Occipital lobe (tissue), 2 donors: Measurements from ENCODE around the gene HJV. TPM values are rescaled to one million over a fixed set of nuclear protein-coding genes. Genes with fewer than 3 reads are reported as not detected.
A peak's percentile ranks its signal among the peaks of the same experiment; 100 is the strongest.
"Not testable (repeated sequence)": the region's sequence is repeated elsewhere in the genome, so short reads cannot be mapped to it uniquely, and the experiment has no call there.

Source experiments
- DNase-seq: peaks from one replicate; lab custom pipeline; 2025; lab: John Stamatoyannopoulos, UW
- total RNA-seq: library from RNA; depleted of rRNA; stranded (reverse); fragments of >200 nt; gene quantifications from one replicate; pipeline ENCODE4 v1.2.3, GENCODE V29; 2014

Gene HJV
- total RNA-seq = not detected

GRCh38 chr1:146021622-146022402 is at the start of gene HJV:
Gene HJV (minus strand): TSS chr1:146021735. CDS start chr1:146020231, 1,504 bp downstream.
- no peak for DNase-seq

GRCh38 chr1:146059148-146059547 is 37.6 kb upstream of the HJV start:
- not testable (repeated sequence) for DNase-seq

- peak; percentile 90 for DNase-seq
Measured at GRCh38 chr1:146051852-146052676, 30.5 kb upstream of the HJV start.

GRCh38 chr1:146051452-146051851 is 29.9 kb upstream of the HJV start:
- no peak for DNase-seq

GRCh38 chr1:146050652-146050963 is 29.1 kb upstream of the HJV start:
- DNase-seq = not testable (repeated sequence)

- DNase-seq = not testable (repeated sequence)
Measured at GRCh38 chr1:146049866-146050651, 28.5 kb upstream of the HJV start.

- DNase-seq = no peak
Measured at GRCh38 chr1:146049436-146049835, 27.9 kb upstream of the HJV start.

- DNase-seq = not testable (repeated sequence)
Measured at GRCh38 chr1:146048514-146049115, 27.1 kb upstream of the HJV start.

GRCh38 chr1:146046664-146047063 is 25.1 kb upstream of the HJV start:
- DNase-seq = no peak

- no peak for DNase-seq
Measured at GRCh38 chr1:146039844-146040194, 18.3 kb upstream of the HJV start.

- DNase-seq = peak; percentile 59
Measured at GRCh38 chr1:146036965-146037646, 15.6 kb upstream of the HJV start.

GRCh38 chr1:146036241-146036964 is 14.9 kb upstream of the HJV start:
- DNase-seq = no peak

GRCh38 chr1:146035048-146035423 is 13.5 kb upstream of the HJV start:
- no peak for DNase-seq

- no peak for DNase-seq
Measured at GRCh38 chr1:146032631-146033219, 11.2 kb upstream of the HJV start.

- DNase-seq = no peak
Measured at GRCh38 chr1:146031476-146031875, 9.9 kb upstream of the HJV start.

- DNase-seq = no peak
Measured at GRCh38 chr1:146029117-146029516, 7.6 kb upstream of the HJV start.

- not testable (repeated sequence) for DNase-seq
Measured at GRCh38 chr1:146026650-146027049, 5.1 kb upstream of the HJV start.

- DNase-seq = not testable (repeated sequence)
Measured at GRCh38 chr1:146025787-146026495, 4.4 kb upstream of the HJV start.

GRCh38 chr1:146022403-146023127 is 1.0 kb upstream of the HJV start:
- no peak for DNase-seq
